22Rv1 (cell line): ENCODE data around the gene DPH2.

Experiments used
- H3K27ac ChIP-seq: fragments of 450-650 bp; 2 replicates; pipeline ENCODE4 v1.5.1; 2017
- ZFX ChIP-seq: fragments of 450-650 bp; IDR thresholded peaks from 2 replicates; pipeline ENCODE4 v1.6.1; 2017; ENCODE audit warnings: antibody characterized with exemption, borderline replicate concordance
- TF ChIP-seq, protein P1 (sequence below): fragments of 450-650 bp; IDR thresholded peaks from 2 replicates; pipeline ENCODE4 v1.5.1; 2017; ENCODE audit warnings: mild to moderate bottlenecking

Gene DPH2

DNA sequence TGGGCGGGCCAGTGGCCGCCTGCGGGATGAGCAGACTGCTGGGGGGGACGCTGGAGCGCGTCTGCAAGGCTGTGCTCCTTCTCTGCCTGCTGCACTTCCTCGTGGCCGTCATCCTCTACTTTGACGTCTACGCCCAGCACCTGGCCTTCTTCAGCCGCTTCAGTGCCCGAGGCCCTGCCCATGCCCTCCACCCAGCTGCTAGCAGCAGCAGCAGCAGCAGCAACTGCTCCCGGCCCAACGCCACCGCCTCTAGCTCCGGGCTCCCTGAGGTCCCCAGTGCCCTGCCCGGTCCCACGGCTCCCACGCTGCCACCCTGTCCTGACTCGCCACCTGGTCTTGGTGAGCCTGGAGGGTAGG lies 11.3 kb downstream of the DPH2 start:
- peak overlapping the region; percentile 94; the same call in 1 of the 2 replicates for H3K27ac ChIP-seq
- TF ChIP-seq, protein P1, sequence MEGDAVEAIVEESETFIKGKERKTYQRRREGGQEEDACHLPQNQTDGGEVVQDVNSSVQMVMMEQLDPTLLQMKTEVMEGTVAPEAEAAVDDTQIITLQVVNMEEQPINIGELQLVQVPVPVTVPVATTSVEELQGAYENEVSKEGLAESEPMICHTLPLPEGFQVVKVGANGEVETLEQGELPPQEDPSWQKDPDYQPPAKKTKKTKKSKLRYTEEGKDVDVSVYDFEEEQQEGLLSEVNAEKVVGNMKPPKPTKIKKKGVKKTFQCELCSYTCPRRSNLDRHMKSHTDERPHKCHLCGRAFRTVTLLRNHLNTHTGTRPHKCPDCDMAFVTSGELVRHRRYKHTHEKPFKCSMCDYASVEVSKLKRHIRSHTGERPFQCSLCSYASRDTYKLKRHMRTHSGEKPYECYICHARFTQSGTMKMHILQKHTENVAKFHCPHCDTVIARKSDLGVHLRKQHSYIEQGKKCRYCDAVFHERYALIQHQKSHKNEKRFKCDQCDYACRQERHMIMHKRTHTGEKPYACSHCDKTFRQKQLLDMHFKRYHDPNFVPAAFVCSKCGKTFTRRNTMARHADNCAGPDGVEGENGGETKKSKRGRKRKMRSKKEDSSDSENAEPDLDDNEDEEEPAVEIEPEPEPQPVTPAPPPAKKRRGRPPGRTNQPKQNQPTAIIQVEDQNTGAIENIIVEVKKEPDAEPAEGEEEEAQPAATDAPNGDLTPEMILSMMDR, result no peak
- TF ChIP-seq ZFX, result no peak

DNA sequence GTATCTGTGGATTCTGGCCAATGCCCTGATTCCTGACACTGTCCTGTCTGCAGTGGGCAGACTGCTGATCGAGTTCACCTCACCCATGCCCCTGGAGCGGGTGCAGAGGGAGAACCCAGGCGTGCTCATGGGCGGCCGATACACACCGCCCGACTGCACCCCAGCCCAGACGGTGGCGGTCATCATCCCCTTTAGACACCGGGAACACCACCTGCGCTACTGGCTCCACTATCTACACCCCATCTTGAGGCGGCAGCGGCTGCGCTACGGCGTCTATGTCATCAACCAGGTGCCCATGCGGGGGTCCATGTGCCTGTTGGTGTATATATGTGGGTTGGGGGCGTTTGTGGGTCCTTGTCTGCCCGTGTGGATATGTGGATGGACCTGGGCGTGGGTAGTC lies 11.8 kb downstream of the DPH2 start:
- no peak for TF ChIP-seq ZFX
- H3K27ac ChIP-seq, result no peak overlapping the region

DNA sequence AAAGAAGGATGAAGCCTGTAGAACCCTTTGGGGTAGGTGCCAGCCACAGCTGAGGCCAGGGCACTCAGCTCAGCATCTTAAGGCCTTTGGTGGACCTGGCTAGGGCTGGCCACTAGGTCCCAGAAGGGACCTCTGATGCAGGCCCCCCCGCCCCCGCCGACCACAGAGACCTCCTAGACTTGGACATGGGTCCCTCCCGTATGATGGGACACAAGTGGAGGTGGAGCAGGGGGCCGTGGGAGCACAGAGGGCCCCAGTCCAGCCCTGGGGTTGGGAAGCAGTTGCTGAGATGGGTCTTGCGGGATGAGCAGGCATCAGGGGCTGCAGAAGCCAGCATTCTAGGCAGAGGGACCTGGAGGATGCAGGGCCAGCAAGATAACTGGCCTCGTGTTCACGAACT lies 12.4 kb downstream of the DPH2 start:
- H3K27ac ChIP-seq, result no peak overlapping the region
- no peak for TF ChIP-seq ZFX
- TF ChIP-seq, protein P1, result no peak

DNA sequence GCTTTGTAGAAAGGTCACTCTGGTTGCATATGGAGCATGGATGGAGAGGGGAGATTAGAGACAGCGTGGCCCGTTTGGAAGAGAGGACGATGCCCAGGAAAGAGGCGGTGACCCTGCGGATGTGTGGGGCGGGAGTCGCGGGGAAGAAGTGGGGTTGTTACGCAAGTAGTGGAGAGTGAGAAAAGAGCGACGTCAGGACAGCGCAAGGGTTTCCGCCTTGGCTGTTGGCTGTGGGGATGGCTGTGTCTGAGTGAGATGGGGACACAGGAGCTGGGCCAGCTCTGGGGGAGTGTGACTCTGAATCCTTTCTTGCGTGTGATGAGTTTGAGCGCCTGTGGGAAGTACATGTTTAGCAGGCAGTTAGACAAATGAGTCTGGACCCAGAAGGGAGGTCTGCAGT lies 13.0 kb downstream of the DPH2 start:
- TF ChIP-seq, protein P1, result no peak
- no peak overlapping the region for H3K27ac ChIP-seq

DNA sequence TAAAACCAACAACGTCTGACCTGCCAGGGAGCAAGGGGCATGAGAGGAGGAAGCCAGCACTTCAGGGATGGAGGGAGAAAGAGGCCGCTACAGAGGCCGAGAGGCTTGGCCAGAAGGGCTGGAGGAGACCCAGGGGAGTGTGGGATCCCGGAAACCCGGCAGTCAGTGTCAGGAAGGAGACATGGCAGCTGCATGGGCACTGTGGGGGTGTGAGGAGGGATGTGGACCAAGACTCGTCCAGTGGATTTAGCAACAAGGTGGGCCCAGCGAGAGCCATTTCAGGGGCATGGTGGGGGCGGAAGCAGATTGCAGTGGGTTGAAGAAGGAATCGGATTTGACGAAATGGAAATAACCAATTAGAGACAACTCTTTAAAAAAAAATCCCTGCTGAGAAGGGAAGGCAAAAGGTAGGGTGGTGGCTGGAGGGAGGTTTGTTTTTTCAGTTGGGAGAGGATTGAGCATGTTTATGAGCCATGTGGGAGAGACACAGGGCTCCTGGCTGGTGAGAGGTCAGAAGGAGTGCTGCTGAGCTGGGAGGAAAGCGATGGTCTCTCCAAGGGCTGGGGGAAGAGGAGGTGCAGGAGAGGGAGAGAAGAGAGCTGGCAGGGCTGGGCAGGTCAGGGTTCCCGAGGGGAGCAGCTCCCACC lies 13.6 kb downstream of the DPH2 start:
- TF ChIP-seq, protein P1, result no peak
- TF ChIP-seq ZFX, result no peak
- H3K27ac ChIP-seq, result no peak overlapping the region

DNA sequence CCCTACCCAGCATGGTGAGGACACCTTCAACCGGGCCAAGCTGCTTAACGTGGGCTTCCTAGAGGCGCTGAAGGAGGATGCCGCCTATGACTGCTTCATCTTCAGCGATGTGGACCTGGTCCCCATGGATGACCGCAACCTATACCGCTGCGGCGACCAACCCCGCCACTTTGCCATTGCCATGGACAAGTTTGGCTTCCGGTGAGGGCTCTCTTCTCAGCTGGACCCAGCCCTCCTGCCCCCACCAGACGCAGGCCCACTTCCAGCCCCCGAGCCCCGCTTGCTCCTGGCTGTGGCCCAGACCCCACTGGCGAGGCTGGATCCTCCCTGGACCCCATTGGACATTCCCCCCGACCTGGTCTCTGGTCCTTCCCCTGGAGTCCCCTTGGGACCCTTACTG lies 15.0 kb downstream of the DPH2 start:
- TF ChIP-seq, protein P1, result no peak
- TF ChIP-seq ZFX, result no peak
- no peak overlapping the region for H3K27ac ChIP-seq

DNA sequence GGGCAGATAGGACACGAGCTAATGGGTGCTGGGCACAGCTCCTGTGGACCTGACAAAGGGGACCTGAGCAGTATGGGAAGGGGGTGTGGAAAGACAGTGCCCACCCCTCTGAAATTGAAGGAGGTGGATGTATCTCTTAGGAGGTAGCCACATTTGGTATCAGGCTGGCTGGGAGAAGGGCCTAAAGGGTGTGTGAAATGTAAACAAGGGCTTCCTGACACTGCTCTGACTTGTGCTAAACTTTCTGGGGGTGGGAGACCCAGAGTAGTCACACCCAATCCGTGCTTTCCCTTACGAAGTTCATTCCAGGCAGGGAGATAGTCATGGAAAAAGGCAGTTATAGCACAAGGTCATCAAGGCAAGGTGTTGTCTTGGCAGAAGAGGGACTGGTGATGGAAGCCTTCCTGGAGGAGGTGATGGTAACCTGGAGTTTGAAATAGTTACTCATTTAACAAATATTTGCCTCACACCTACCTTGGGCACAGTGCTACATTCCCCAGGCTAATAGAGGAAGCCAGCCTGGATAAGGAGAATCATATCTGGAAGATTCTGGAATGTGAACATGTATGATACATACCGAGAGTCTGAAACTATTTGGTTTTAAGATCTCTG lies 16.3 kb downstream of the DPH2 start:
- TF ChIP-seq, protein P1, result no peak
- TF ChIP-seq ZFX, result no peak
- no peak overlapping the region for H3K27ac ChIP-seq

DNA sequence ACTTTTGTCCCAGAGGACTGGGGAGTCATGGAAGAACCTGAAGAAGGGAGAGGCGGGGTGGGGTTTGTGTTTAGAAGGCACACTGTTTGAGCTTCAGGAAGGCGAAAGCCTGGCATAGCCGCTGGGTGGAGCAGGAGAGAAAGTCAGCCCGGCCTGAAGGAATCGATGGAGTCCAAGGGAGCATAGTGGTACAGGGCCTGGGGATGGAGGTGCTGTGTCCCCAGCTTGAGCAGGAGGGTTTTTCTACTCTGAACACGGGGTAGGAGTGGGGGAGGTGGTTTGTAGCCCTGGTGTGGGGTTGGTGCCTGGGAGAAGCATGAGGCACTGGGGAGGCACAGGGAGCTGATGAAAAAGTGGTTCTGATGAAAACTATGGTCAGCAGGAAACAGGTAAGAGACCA lies 16.9 kb downstream of the DPH2 start:
- H3K27ac ChIP-seq, result no peak overlapping the region
- TF ChIP-seq, protein P1, result no peak
- TF ChIP-seq ZFX, result no peak
